GM19468 (cell line): ENCODE data around the gene ZCCHC13.
"Not testable (repeated sequence)": the region's sequence is repeated elsewhere in the genome, so short reads cannot be mapped to it uniquely, and the experiment has no call there.

Source experiments
- ATAC-seq: cut with Tn5 transposase; IDR thresholded peaks from one replicate; pipeline ENCODE4 v1.9.1; 2021; ENCODE audit warnings: mild to moderate bottlenecking, moderate library complexity, moderate number of reproducible peaks; ENCODE audit not compliant: unreplicated experiment; ENCODE audit errors: extremely low read depth

ZCCHC13 gene

DNA sequence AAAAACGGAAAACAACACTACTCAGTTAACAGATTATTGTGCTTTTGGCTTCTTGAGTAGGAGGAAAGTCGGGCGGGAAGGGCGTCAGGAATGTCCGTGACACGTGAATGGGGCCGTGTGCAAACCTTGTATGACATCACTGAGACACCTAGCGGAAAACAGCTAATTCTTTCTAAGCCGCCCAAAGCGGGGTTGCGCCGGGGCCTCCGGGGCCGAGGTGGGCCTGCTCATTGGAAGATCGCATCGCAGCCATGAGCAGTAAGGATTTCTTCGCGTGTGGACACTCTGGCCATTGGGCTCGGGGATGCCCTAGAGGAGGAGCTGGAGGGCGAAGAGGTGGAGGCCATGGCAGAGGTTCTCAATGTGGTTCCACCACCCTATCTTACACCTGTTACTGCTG is at the start of gene ZCCHC13:
Gene ZCCHC13, plus strand, starts transcription at position 165 of the 400 bp plus-strand sequence. Its CDS starts 87 bp downstream, at position 252.
- ATAC-seq, result no peak

GRCh38 chrX:74258111-74258510 is 45.9 kb upstream of the ZCCHC13 start:
- not testable (repeated sequence) for ATAC-seq

DNA sequence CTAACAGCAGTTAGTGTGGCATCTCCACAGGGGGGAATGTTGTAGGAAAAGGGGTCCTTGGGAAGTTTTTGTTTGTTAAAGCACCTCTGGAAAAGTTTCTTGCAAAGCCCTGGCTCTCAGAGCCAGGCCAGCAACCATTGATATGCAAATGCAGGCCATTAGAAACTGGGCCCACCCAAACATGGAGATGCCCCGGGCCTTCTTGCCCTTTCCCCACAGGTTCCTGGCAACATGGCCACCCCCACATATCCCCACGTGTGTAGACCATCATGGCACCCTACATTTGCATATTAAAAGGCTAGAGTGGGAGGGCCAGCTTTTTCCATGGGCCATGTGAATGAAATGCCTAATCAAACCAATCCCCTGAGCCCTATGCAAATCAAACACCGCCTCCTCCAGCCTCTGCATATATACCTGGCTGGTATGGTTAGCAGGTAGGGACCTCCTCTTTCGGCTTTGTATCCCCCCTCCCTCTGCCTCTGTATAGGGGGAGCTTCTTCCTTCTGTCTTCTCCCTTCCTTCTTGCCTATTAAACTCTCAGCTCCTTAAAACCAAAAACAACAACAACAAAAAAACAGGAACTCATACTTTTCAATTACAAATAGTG is 44.0 kb upstream of the ZCCHC13 start:
- no peak for ATAC-seq

- ATAC-seq, result no peak
Measured at GRCh38 chrX:74262452-74263209, 41.3 kb upstream of the ZCCHC13 start.

DNA sequence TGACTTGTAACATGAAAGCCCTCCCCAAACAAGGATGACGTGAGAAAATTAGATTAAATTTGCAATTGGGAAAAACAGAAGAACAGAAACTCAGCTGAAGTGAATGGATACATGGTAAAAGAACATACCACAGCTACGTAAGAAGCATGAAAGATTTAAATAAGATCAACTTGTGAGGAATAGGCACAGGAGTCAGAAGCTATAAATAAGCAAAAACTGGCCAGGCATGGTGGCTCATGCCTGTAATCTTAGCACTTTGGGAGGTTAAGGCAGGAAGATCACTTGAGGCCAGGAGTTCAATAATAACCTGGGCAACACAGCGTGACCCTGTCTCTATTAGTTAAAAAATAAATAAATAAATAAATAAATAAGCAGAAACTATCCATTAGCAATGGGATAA is 33.6 kb upstream of the ZCCHC13 start:
- no peak for ATAC-seq

GRCh38 chrX:74272230-74272629 is 31.8 kb upstream of the ZCCHC13 start:
- no peak for ATAC-seq

DNA sequence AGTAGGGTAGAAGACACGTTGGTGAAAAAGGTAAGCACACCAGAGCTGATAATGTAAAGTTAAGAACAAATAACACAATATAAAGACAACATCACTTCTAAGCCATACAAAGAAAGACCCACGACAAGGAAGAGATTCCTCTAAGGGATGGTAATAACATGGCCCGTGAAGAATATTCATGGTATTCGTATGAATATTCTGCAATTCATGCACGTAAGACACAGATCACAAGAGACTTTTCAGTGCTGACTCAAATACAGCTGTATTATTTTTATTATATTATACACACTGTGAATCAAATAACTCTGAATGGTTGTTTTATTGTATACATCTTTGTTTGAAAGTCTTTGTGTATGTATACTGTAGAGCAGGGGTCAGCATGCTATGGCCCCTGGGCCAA is 29.5 kb upstream of the ZCCHC13 start:
- ATAC-seq, result no peak

- ATAC-seq, result no peak
Measured at GRCh38 chrX:74277320-74277719, 26.7 kb upstream of the ZCCHC13 start.

GRCh38 chrX:74277846-74278245 is 26.1 kb upstream of the ZCCHC13 start:
- no peak for ATAC-seq

DNA sequence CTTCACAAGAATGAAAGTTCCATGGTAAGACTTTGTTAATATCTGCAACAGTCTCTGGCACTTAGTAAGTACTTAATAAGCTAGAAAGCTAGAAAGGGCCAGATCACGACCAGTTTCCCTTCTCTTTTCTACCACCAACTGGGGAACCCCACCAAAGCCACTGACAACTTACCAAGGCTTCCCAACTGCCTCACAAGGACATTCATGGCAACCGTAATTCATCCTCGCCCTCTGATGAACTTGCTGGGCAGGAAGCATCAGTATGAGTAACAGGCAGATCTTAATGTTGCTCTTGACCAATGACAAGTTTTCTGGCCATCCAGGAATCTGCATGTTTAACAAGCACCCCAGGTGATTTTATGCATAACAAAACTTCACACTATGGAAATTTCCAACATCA is 23.2 kb upstream of the ZCCHC13 start:
- no peak for ATAC-seq

- no peak for ATAC-seq
Measured at GRCh38 chrX:74284391-74284952, 19.5 kb upstream of the ZCCHC13 start.

GRCh38 chrX:74286950-74287740 is 16.8 kb upstream of the ZCCHC13 start:
- no peak for ATAC-seq

DNA sequence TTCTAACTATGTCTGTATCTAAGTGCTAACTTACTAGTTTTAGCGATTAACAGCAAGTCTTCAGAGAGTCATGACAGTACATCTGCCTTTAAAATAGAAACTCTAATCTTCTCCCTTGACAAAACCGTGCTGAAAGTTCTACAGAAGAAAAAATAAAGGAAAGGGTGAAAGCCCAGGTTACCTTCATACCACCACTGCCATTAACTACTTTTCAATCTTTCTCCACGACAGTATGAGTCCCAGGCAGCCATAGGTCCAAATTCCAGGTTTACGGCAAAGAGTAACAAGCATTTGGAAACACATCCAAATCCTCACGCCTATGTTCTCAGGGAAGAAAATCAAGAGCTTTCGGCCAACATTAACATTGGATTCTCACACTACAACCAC is 12.4 kb upstream of the ZCCHC13 start:
- no peak for ATAC-seq

DNA sequence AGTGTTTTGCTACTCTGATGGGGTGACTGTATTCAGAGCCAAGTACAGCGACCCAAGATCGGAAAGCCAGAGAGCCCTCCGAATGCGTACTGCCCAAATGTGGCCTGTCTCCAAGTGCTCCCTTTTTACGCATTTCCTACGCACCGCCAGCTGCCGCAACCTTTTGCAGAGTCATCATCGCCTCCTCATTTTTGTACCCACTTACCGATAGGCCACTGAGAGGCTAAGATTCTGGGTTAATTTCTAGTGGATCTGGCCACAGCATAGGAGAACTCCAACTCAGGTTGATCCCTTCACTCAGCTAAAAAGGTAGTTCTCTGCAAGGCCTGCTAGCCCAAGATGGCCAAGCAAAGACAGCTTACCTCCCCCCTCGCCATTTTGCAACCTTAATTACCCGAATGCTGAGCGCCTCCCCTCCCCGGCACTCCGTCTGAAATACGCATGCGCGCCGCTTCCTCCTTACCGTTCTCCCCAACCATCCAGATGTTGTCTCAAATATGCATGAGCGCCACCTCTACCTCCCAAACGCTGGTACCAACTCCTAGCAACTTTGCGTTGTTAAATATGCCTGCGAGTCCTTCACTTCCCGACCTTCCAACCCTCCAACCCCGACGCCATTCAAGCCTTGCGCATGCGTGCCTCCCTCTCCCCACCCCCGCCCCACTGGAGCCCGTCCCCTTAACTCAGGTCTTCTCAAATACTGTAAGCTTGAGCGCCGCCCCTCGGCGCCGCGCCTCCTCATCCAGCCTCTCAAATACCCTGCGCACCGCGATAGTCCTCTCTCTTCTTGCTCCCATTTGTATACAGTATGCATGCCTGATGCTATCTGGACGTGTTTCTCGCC is 11.8 kb upstream of the ZCCHC13 start:
- peak; percentile 87 for ATAC-seq

DNA sequence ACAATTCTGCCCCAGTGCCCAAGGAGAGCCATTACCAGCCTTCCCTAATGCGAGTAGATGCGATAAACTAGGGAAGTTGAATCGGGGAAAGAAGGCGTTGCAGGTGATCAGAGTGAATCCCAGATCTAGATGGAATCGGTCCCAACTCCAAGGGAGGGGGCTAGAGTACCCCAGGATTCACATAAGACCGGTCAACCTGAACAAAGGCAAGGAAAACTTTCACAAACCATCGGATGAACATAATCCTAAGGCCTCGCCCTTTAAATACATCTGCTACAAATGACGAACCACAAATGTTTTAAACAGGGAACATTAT is 11.2 kb upstream of the ZCCHC13 start:
- ATAC-seq, result no peak

GRCh38 chrX:74293343-74293946 is 10.5 kb upstream of the ZCCHC13 start:
- no peak for ATAC-seq

DNA sequence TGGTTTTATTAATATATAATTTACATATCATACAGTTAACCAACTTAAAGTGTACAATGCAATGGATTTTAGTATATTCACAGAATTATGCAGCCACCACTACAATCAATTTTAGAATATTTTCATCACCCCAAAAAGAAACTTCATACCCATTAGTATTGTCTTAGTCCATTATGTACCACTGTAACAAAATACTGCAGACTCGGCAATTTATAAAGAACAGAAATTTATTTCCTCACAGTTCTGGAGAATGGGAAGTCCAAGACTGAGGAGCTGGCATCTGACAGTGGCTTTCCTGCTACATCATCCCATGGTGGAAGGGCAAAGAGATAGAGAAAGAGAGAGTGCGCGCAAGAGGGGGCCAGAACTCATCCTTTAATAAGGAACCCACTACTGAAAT is 8.9 kb upstream of the ZCCHC13 start:
- no peak for ATAC-seq

- no peak for ATAC-seq
Measured at GRCh38 chrX:74297766-74298165, 6.2 kb upstream of the ZCCHC13 start.

DNA sequence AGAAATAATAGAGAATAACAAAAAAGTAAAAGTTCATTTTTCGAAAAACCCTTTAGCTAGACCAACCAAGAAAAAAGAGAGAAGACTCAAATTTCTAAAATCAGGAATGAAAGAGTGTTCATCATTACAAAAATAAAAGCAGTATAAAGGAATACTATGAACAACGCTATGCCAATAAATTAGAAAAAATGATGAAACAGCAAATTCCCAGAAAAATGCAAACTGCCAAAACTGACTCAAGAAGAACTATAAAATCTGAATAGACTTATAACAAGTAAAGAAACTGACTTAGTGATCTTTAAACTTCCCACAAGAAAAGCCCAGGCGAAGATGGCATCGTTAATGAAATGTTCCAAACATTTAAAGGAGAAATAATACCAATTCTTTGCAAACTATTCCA is 3.1 kb upstream of the ZCCHC13 start:
- ATAC-seq, result no peak

DNA sequence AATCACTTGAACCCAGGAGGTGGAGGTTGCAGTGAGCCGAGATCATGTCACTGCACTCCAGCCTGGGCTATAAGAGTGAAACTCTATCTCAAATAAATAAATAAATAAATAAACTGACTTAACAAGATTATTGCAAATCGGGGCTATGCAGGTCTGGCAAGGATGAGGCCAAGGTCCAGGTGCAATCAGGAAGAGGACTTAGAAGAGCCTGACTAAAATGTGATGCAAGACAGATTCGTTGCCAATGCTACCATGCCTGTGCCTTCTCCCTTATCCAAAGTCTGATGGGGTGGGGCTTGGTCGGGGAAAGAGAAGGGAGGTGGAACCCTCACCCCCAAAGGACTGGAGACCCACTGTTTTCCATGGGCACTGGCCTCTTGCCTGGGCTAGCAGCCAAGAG is 14.7 kb downstream of the ZCCHC13 start:
- ATAC-seq, result no peak
